Right lobe of liver (tissue), 4 donors: ENCODE results near the gene GRSF1.

Experiments used
- CTCF ChIP-seq, 4 donors: fragments of 200-600 bp in 3 of 4; fragments of 450-650 bp in 1 of 4; IDR thresholded peaks; one replicate each; pipeline versions ENCODE4 v1.5.1 to v1.8.0; 2016 to 2022; ENCODE audit warnings: antibody characterized with exemption in 4 of 4, mild to moderate bottlenecking in 2 of 4
- POLR2A ChIP-seq: fragments of 450-650 bp; IDR thresholded peaks from one replicate; pipeline ENCODE4 v1.6.1; 2017; ENCODE audit warnings: antibody characterized with exemption, mild to moderate bottlenecking
- donor health status: DM: no; HTN: no; CAD: no.
- donor health status: DM: no; HTN: no; CAD: no.
- donor health status: DM: no; HTN: yes; CAD: no.

- TF ChIP-seq POLR2A (no peak), CTCF (IDR thresholded peaks at IDR 0.05) (no peak)
Measured at GRCh38 chr4:70778888-70779422, 60.7 kb downstream of the GRSF1 start.
